HG03175 (cell line): Measurements from ENCODE around the gene CIZ1.
A peak's percentile ranks its signal among the peaks of the same experiment; 100 is the strongest.
"Not testable (repeated sequence)": the region's sequence is repeated elsewhere in the genome, so short reads cannot be mapped to it uniquely, and the experiment has no call there.

Experiments
- ATAC-seq: cut with Tn5 transposase; IDR thresholded peaks from one replicate; pipeline ENCODE4 v1.9.1; 2021; ENCODE audit warnings: mild to moderate bottlenecking, moderate library complexity; ENCODE audit not compliant: unreplicated experiment

CIZ1 gene

DNA sequence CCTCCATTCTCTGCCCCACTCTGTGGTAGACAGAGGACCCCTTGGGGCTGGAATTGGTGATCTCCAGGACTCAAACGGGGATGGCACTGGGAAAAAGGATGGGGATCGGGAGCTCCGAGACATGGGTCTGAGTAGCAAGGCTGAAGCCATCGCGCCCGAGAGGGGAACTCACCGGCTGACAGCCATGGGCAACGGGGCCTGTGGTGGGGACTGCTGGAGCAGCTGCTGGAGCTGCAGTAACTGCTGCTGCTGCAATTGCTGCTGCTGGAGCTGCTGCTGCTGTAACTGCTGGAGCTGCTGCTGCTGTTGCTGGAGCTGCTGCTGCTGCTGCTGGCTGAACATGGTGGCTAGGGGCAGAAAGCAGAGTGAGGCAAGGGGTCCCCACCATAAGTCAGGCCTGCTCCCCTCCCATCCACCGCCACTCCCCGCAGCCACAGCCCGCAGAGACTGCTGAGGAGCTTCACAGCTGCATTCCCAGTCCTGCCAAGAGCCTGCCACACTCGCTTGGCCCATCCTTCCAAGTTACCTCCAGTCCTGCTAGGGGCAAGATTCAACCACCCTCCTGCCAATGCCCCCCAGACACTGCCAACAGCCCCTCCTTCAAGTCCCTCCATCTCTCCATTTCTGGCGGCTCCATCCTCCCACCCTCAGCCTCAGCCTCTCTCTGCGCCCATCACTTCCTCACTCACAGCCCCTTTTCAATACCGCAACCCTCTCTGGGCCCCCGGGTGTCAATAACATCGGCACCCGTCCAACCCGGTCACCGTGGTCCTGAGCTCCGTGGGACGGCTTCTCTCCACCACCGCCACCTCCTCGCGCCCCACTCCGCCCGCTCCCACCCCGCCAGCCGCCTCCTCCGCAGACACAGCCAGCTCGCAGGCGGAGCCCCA is 611 bp downstream of the CIZ1 start:
- peak; percentile 31 for ATAC-seq

DNA sequence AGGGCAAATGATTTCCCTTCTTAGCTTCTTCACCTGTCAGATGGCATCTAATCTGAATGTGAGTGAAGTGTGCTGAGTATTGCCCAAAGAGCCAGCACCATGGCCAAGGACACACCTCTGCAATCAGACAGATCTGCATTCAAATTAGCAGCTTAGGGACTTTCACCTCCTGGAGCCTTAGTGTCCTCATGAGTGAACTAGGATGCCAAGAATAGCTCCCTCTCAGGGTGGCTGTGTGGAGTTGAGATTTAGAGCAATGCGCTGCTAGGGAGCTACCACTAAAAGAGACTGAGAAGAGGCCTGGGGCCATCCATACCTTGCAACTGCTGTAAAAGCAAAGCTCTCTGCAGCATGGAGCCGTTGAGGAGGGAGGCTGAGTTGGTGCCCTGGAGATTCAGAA is 1.4 kb downstream of the CIZ1 start:
- ATAC-seq, result no peak

DNA sequence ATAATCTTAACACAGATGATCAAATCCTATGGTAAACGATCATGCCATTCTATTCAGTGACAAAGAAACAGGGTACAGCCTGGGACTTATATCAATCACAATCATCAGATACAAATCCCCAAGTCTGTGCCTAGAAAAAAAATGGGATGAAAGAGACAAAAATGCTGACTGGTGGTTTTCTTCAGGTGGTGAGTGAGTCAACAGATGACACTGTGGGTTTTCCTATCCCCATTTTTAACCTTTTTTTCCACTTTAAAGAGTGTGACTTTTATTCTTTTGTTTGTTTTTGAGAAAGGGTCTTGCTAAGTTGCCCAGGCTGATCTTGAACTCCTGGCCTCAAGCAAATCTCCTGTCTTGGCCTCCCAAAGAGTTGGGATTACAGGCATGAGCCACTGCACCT is 3.2 kb downstream of the CIZ1 start:
- ATAC-seq, result no peak

GRCh38 chr9:128187361-128187760 is 4.0 kb downstream of the CIZ1 start:
- no peak for ATAC-seq

DNA sequence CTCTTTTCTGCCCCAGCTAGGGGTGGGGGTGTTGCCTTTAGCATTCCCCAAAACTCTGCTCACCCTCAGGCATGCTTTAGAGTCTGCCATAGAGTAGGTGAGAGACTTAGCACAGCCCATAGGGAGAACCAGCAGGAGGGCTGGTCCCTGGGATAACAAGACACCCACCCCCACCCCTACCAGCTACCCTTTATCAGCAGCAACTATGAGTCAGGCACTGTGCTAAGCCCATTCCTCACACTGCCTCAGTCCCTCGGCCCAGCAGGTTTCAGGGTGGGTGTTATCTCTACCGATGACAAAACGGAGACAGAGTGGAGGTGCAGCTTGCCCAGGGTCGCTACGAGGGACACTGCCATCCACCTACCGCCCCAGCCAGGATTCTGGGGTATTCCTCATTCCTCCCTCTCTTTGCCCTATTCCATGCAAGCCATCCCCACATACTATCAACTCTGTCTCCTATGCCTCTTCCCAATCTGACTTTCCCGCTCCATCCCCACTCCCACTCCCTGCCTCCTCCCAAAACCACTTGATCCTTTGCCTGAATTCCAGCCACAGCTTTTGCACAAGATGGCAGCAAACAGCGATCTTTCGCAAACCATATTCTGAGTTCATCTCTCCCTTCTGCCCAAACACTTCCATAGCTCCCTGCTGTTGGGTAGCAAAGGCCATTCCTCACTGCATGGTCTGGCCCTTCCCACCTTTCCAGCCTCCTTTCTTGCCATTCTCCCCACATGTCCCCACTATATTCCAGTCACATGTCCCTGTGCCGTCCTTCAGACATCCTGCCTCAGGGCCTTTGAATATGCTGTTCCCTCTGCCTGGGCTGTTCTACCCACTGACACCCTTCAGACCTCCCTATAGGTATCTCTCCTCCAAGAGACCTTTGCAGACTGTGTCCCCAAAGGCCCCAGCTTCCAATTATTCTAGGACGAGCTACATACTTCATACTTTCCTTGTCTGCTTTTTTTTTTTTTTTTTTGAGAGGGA is 5.1 kb downstream of the CIZ1 start:
- no peak for ATAC-seq

DNA sequence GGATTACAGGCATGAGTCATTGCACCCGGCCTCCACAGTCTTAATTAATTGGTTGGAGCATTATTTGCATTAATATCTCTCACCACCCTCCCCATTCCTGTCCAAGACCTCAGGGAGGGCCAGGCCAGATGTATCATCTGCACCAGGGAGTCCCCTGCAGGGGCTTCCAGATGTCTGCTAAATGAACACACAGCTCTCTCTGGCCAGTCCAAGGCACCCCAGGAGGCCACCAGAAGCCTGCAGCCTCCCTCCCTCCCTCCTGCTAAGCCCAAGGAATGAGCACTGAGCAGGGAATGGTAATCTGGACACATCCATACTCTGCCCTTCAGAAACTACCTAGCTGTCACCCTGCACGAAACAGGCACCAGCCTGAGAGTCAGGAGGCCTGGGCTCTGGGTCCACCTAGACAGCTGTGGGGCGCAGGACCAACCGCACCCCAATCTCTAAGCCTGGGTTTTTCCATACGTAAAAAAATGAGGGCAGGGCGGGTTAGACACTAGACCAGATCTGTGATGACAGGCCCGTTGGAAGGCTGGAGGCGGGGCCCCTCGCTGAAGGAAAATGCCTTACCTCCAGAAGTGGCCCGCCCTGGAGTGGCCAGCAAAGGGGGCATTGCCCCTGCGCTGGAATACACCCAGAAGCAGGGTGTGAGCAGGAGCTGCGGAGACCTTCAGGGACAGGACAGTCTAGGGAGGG is 8.3 kb downstream of the CIZ1 start:
- no peak for ATAC-seq

DNA sequence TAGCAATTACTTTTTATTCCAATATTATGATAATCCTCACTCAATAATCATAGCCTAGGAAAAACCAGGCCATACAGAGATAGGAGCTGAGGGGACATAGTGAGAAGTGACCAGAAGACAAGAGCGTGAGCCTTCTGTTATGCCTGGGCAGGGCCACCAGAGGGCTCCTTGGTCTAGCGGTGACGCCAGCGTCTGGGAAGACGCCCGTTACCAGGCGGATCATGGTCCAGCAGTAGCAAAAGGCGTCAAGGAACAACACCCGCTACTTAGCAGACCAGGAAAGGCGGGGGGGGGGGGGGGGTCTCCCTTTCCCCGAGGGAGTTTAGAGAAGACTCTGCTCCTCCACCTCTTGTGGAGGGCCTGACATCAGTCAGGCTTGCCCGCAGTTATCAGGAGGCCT is 9.9 kb downstream of the CIZ1 start:
- not testable (repeated sequence) for ATAC-seq

- no peak for ATAC-seq
Measured at GRCh38 chr9:128180447-128180846, 10.9 kb downstream of the CIZ1 start.

DNA sequence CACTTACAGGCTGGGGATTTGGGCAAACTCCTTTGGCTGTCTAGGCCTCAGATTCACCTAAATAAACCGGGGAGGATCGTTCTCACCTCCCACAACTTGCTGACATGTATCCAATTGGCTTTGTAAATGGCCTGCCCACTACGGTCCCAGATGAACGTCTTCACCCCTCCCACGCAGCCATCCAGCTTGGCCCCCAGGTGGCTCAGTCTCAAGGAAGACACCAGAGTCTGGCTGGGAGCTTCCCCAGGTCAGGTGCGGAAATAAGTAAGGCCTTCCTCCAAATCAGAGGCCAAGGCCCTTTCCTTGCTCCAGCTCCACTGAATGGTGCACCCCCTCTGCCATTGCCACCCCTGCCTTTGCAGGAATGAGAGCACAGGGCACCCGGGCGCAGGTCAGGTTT is 11.4 kb downstream of the CIZ1 start:
- no peak for ATAC-seq

DNA sequence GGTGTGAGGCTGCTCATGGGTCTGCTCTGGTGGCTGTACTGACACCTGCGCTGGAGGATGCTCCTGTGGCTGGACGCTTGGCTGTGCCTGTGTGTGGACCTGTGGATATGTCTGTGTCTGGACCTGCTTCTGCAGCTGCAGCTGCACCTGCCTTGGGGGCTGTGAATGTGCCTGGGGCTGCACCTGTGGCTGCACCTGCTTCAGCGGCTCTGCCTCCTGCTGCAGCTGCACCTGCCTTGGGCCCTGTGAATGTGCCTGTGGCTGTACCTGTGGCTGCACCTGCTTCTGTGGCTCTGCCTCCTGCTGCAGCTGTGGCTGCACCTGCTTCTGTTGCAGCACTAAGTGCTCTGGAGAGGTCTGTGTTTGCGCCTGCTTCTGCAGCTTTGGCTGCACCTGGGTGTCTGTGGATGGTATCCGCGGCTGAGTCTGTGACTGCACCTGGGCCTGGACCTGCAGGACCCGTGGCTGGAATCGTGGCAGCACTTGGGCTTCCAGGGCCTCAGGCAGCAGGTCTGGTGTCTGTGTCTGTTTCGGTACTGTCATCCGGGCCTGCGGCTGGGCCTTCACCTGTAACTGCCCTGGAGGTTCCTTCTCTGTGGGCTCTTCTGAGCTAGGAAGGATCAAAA is 12.5 kb downstream of the CIZ1 start:
- ATAC-seq, result no peak

DNA sequence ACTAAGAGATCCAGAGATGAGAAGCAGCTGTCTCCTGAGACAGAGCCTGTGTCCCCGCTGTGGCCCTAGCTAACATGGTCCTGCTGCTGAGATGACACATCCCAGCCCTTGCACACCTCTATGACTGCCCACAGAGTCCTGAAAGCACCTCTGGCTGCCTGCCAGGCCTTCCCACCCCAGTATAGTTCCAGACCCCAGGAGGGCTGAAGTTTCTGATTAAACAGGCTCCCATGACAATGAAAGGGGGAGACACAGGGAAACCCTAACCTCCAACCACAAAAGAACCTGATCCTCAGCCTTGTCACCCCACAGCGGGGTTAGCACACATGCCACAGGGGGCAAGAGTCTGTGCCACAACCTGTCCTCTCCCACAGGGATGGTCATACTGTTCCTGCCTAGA is 15.6 kb downstream of the CIZ1 start:
- no peak for ATAC-seq

DNA sequence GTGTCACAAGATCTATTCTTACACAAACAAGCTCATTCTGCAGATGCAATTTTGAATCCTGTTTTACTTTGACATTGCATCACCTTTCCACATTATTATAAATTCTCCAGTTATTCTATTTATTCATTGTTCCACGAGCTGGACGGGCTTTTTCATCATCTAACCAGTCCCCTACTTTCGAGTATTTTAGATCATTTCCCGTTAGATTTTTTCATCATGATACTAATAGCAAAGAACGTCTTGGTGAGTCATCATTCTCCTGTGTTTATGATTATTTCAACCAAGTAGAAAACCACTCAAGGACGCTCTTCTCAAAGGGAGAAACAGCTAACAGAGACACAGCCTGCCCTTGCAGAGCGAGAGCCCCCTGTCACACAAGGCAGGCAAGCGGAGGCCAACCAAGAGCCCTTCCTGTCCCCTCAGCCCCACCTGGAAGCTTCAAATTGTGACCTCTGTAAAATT is 16.2 kb downstream of the CIZ1 start:
- no peak for ATAC-seq

- ATAC-seq, result no peak
Measured at GRCh38 chr9:128174062-128174461, 17.3 kb downstream of the CIZ1 start.

GRCh38 chr9:128169925-128170324 is 21.4 kb downstream of the CIZ1 start:
- ATAC-seq, result no peak

DNA sequence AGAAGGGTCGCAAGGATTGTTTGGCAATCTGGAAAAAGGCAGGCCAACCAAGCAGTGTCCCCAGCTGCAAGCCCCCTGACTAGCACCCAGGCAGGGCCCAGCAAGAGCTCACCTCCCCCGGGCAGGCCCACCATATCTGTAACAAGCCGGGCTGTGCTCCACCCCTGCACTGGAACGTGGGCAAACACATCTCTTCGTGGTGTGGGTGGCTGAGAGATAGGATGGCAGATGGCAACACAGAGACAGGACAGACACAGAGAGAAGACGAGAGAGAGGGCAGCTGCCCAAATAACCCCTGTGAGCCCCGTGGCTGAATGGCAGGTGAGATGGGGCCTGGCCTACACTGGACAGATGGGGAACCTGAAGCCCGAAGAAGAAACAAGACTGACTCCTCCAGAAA is 21.9 kb downstream of the CIZ1 start:
- ATAC-seq, result no peak

DNA sequence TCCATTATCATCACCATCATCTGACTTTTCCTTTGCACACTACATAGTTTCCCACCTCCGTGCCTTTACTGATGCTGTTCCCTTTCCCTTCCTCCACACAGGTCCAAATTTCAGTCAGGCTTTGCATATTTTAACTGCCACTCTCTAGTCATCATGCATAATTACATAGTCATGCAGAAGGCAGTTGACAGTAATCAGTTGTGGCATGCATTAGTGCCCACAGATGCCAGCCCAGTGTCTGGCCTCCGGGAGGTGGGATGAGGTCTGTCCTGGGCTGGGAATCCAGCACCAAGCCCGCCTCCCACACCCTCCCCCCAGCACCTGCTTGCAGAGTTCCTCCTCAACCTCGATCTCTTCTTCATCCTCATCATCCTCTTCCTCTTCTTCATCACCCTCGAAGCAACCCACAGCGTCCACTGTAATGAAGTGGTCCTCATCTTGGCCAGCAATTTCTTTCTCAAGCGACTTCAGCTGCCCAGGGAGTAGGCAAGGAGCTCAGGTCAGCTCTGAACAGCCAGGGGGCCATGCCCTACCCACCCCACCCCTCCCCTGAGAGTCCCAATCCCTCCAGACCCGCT is 22.6 kb downstream of the CIZ1 start:
- no peak for ATAC-seq

- no peak for ATAC-seq
Measured at GRCh38 chr9:128167209-128167608, 24.2 kb downstream of the CIZ1 start.

GRCh38 chr9:128166169-128166568 is 25.2 kb downstream of the CIZ1 start:
- ATAC-seq, result no peak

DNA sequence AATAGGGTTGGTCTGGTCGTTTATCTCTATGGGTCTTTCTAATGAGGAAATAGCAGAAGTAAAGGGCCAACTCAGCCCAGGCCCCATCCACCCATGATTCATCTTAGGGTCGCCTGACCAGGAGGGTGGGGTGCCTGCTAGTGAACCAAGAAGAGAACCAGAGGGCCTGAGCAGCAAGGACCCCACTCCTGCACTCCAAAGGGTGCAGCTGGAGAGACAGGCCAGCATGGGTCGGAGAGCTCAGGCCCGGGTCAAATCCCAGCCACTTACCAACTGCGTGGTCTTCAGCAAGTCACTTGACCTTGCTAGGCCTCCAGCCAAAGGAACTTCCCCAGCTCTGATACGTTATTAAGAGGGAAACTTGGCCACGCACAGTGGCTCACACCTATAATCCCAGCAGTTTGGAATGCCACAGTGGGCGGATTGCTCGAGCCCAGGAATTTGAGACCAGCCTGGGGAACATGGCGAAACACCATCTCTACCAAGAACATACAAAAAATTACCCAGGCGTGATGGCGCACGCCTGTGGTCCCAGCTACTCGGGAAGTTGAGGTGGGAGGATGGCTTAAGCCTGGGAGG is 27.0 kb downstream of the CIZ1 start:
- ATAC-seq, result no peak
